GM21515 (cell line): Measurements from ENCODE around the gene SSH2.
"Not testable (repeated sequence)": the region's sequence is repeated elsewhere in the genome, so short reads cannot be mapped to it uniquely, and the experiment has no call there.

ENCODE experiments used
- ATAC-seq: cut with Tn5 transposase; IDR thresholded peaks from one replicate; pipeline ENCODE4 v1.9.1; 2021; ENCODE audit not compliant: unreplicated experiment

SSH2 gene

GRCh38 chr17:29789196-29790170, 140.5 kb downstream of the SSH2 start:
- ATAC-seq: no peak

GRCh38 chr17:29787995-29788394, 142.0 kb downstream of the SSH2 start:
- ATAC-seq: no peak

GRCh38 chr17:29782917-29783316, 147.1 kb downstream of the SSH2 start:
- ATAC-seq: no peak

GRCh38 chr17:29779812-29780190, 150.2 kb downstream of the SSH2 start:
- ATAC-seq: not testable (repeated sequence)

GRCh38 chr17:29778956-29779811, 150.8 kb downstream of the SSH2 start:
- no peak for ATAC-seq

- no peak for ATAC-seq
Observed at GRCh38 chr17:29777663-29778062, 152.4 kb downstream of the SSH2 start.

- ATAC-seq: no peak
Observed at GRCh38 chr17:29776026-29776425, 154.0 kb downstream of the SSH2 start.

- no peak for ATAC-seq
Observed at GRCh38 chr17:29772981-29773380, 157.0 kb downstream of the SSH2 start.

GRCh38 chr17:29771546-29771945, 158.5 kb downstream of the SSH2 start:
- no peak for ATAC-seq

- ATAC-seq: no peak
Observed at GRCh38 chr17:29769225-29769624, 160.8 kb downstream of the SSH2 start.

- no peak for ATAC-seq
Observed at GRCh38 chr17:29766796-29767327, 163.2 kb downstream of the SSH2 start.

GRCh38 chr17:29764748-29765147, 165.3 kb downstream of the SSH2 start:
- no peak for ATAC-seq

GRCh38 chr17:29764217-29764616, 165.8 kb downstream of the SSH2 start:
- no peak for ATAC-seq

- ATAC-seq: no peak
Observed at GRCh38 chr17:29763273-29763672, 166.8 kb downstream of the SSH2 start.

GRCh38 chr17:29761040-29761761, 168.8 kb downstream of the SSH2 start:
- ATAC-seq: peak; percentile 78

GRCh38 chr17:29760279-29761039, 169.6 kb downstream of the SSH2 start:
- ATAC-seq: peak; percentile 36

GRCh38 chr17:29758255-29758654, 171.8 kb downstream of the SSH2 start:
- no peak for ATAC-seq

- ATAC-seq: no peak
Observed at GRCh38 chr17:29757788-29758187, 172.2 kb downstream of the SSH2 start.

- peak; percentile 61 for ATAC-seq
Observed at GRCh38 chr17:29753845-29754439, 176.1 kb downstream of the SSH2 start.
